Measurements from ENCODE around the gene DCDC1.

The DCDC1 gene

GRCh38 chr11:30938171-30938570, 431.4 kb downstream of the DCDC1 start:
- H3K9ac ChIP-seq (ENCODE audit: low read depth in 1 of 2, low read length in 2 of 2): no peak overlapping the region

GRCh38 chr11:30936491-30936890, 433.0 kb downstream of the DCDC1 start:
- H3K36me3 ChIP-seq (ENCODE audit: control insufficient read depth in 2 of 2, insufficient read depth in 2 of 2, low read length in 2 of 2): no peaks in the 10 kb centered on the region
- no peak overlapping the region for H3K9ac ChIP-seq (ENCODE audit: low read depth in 1 of 2, low read length in 2 of 2)
- no peak overlapping the region for H3K4me3 ChIP-seq (ENCODE audit: low read length in 2 of 2)
- no peak overlapping the region for H3K27ac ChIP-seq (ENCODE audit: low read depth in 2 of 2, low read length in 2 of 2)
- no peaks in the 10 kb centered on the region for H3K27me3 ChIP-seq (ENCODE audit: control insufficient read depth in 2 of 2, insufficient read depth in 2 of 2, low read length in 2 of 2)
- no peaks in the 10 kb centered on the region for H3K9me3 ChIP-seq (ENCODE audit: control insufficient read depth in 2 of 2, low read length in 2 of 2)
- H3K4me1 ChIP-seq (ENCODE audit: control insufficient read depth in 2 of 2, insufficient read depth in 2 of 2, low read length in 2 of 2): no peaks in the 10 kb centered on the region

More at GRCh38 chr11:30938171-30938570, 431.4 kb downstream of the DCDC1 start:
- Histone ChIP-seq H3K36me3 (ENCODE audit: control insufficient read depth in 2 of 2, insufficient read depth in 2 of 2, low read length in 2 of 2) (no peaks in the 10 kb centered on the region), H3K4me1 (ENCODE audit: control insufficient read depth in 2 of 2, insufficient read depth in 2 of 2, low read length in 2 of 2) (no peaks in the 10 kb centered on the region), H3K27me3 (ENCODE audit: control insufficient read depth in 2 of 2, insufficient read depth in 2 of 2, low read length in 2 of 2) (no peaks in the 10 kb centered on the region), H3K4me3 (ENCODE audit: low read length in 2 of 2) (no peak overlapping the region), H3K9me3 (ENCODE audit: control insufficient read depth in 2 of 2, low read length in 2 of 2) (no peaks in the 10 kb centered on the region), H3K27ac (ENCODE audit: low read depth in 2 of 2, low read length in 2 of 2) (no peak overlapping the region)

DNA sequence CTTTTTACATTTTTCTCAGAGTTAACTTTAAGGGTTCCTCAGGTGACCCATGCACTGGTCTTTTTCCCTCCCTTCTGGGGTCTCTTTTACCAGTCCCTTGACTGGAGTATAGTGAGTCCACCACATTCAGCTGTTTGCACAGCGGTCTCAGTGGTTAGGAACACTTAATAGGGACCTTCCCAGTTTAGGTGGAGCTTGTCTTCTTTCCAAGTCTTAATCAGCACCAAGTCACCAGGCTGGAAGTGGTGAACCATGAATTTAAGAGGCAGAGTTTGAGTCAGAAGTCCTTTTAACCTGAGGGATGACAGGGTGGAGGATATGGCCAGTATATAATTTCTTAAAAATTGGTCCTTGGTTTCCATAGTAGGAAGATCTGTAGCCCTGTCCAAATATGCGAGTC, 433.7 kb downstream of the DCDC1 start:
- no peak overlapping the region for H3K27ac ChIP-seq (ENCODE audit: low read depth in 2 of 2, low read length in 2 of 2)
- H3K36me3 ChIP-seq (ENCODE audit: control insufficient read depth in 2 of 2, insufficient read depth in 2 of 2, low read length in 2 of 2): no peaks in the 10 kb centered on the region
- H3K9me3 ChIP-seq (ENCODE audit: control insufficient read depth in 2 of 2, low read length in 2 of 2): no peaks in the 10 kb centered on the region
- H3K4me1 ChIP-seq (ENCODE audit: control insufficient read depth in 2 of 2, insufficient read depth in 2 of 2, low read length in 2 of 2): no peaks in the 10 kb centered on the region
- no peak overlapping the region for H3K4me3 ChIP-seq (ENCODE audit: low read length in 2 of 2)
- no peak overlapping the region for H3K9ac ChIP-seq (ENCODE audit: low read depth in 1 of 2, low read length in 2 of 2)
- H3K27me3 ChIP-seq (ENCODE audit: control insufficient read depth in 2 of 2, insufficient read depth in 2 of 2, low read length in 2 of 2): no peaks in the 10 kb centered on the region

DNA sequence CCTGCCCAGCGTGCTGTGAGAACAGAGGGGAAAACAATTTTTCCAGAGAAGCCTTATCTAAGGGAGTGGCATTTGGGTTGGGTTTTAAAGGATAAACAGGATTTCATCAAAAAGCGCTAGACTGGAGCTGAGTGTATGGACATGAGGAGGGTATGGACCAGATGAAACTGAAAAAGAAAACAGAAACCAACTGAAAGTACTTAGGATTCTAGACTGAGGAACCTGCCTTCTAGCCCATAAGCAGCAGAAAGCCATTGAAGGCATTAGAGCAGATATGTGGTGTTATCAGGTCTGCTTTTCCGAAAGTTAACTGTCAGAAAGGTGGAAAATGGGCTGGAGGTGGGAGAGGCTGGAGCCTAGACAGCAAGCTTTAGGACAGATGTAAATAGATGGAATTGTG, 443.4 kb downstream of the DCDC1 start:
- no peaks in the 10 kb centered on the region for H3K27me3 ChIP-seq (ENCODE audit: control insufficient read depth in 2 of 2, insufficient read depth in 2 of 2, low read length in 2 of 2)
- H3K36me3 ChIP-seq (ENCODE audit: control insufficient read depth in 2 of 2, insufficient read depth in 2 of 2, low read length in 2 of 2): no peaks in the 10 kb centered on the region
- no peaks in the 10 kb centered on the region for H3K4me1 ChIP-seq (ENCODE audit: control insufficient read depth in 2 of 2, insufficient read depth in 2 of 2, low read length in 2 of 2)
- no peak overlapping the region for H3K9ac ChIP-seq (ENCODE audit: low read depth in 1 of 2, low read length in 2 of 2)
- no peaks in the 10 kb centered on the region for H3K9me3 ChIP-seq (ENCODE audit: control insufficient read depth in 2 of 2, low read length in 2 of 2)
- no peak overlapping the region for H3K4me3 ChIP-seq (ENCODE audit: low read length in 2 of 2)
- no peak overlapping the region for H3K27ac ChIP-seq (ENCODE audit: low read depth in 2 of 2, low read length in 2 of 2)

DNA sequence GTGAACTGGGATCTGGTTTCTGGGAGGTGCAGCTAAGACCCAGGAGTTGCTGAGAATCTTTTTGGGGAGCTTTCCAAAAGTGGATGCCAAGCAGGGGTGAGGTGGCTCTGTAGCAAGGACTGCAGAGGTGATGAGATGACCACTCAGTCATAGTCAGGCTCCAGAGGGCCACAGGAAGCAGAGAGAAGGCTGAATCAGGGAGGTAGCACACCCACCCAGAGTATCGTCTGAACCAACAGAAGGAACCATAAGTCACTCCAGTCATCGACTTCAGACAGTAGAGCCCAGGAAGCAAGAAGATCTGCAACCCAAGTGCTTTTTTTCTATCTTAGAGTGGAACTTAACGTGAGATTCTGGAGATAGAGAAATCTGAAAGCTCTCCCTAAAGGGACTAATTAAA, 447.7 kb downstream of the DCDC1 start:
- H3K9ac ChIP-seq (ENCODE audit: low read depth in 1 of 2, low read length in 2 of 2): no peak overlapping the region
- no peaks in the 10 kb centered on the region for H3K36me3 ChIP-seq (ENCODE audit: control insufficient read depth in 2 of 2, insufficient read depth in 2 of 2, low read length in 2 of 2)
- no peaks in the 10 kb centered on the region for H3K9me3 ChIP-seq (ENCODE audit: control insufficient read depth in 2 of 2, low read length in 2 of 2)
- H3K27me3 ChIP-seq (ENCODE audit: control insufficient read depth in 2 of 2, insufficient read depth in 2 of 2, low read length in 2 of 2): no peaks in the 10 kb centered on the region
- no peak overlapping the region for H3K27ac ChIP-seq (ENCODE audit: low read depth in 2 of 2, low read length in 2 of 2)
- no peaks in the 10 kb centered on the region for H3K4me1 ChIP-seq (ENCODE audit: control insufficient read depth in 2 of 2, insufficient read depth in 2 of 2, low read length in 2 of 2)
- no peak overlapping the region for H3K4me3 ChIP-seq (ENCODE audit: low read length in 2 of 2)

DNA sequence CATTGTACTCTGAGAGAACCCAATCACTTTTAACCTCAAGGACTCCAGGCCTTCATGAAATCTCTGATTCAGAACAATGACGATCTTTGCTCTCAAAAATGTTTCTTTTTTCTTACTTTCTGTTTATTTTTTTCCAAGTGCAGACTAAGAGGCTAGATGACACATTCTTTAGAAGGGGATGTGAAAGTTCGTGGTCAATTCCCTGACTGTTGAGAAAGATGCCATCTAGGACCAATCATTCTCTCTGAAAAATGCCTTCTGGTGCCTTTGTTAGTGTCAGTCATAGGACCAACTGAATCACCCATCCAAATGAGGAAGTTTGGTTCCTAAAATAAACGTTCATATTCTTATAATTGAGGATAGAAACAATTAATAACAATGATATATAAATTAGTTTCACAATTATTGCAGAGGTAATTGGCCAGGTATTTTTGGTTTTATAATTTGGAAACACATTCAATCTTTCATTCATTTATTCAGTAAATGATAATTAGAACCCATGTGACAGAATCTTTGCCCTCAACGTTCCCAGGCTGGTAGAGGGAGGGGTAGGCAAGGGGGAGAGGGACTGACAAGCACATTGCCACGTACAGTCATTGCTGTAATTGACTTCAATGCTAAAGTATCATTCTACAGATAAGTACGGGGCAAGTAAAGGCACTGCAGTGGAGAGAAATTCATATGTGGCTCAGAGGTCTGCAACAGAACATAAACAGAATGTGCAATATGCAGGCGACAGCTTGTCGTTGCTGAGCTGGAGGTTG, 450.0 kb downstream of the DCDC1 start:
- Histone ChIP-seq H3K4me1 (ENCODE audit: control insufficient read depth in 2 of 2, insufficient read depth in 2 of 2, low read length in 2 of 2) (no peaks in the 10 kb centered on the region), H3K9me3 (ENCODE audit: control insufficient read depth in 2 of 2, low read length in 2 of 2) (no peaks in the 10 kb centered on the region), H3K27ac (ENCODE audit: low read depth in 2 of 2, low read length in 2 of 2) (no peak overlapping the region), H3K36me3 (ENCODE audit: control insufficient read depth in 2 of 2, insufficient read depth in 2 of 2, low read length in 2 of 2) (no peaks in the 10 kb centered on the region), H3K4me3 (ENCODE audit: low read length in 2 of 2) (no peak overlapping the region), H3K27me3 (ENCODE audit: control insufficient read depth in 2 of 2, insufficient read depth in 2 of 2, low read length in 2 of 2) (no peaks in the 10 kb centered on the region), H3K9ac (ENCODE audit: low read depth in 1 of 2, low read length in 2 of 2) (no peak overlapping the region)

- no peaks in the 10 kb centered on the region for H3K27me3 ChIP-seq (ENCODE audit: control insufficient read depth in 2 of 2, insufficient read depth in 2 of 2, low read length in 2 of 2)
- H3K9me3 ChIP-seq (ENCODE audit: control insufficient read depth in 2 of 2, low read length in 2 of 2): no peaks in the 10 kb centered on the region
- no peaks in the 10 kb centered on the region for H3K36me3 ChIP-seq (ENCODE audit: control insufficient read depth in 2 of 2, insufficient read depth in 2 of 2, low read length in 2 of 2)
- H3K27ac ChIP-seq (ENCODE audit: low read depth in 2 of 2, low read length in 2 of 2): no peak overlapping the region
- no peaks in the 10 kb centered on the region for H3K4me1 ChIP-seq (ENCODE audit: control insufficient read depth in 2 of 2, insufficient read depth in 2 of 2, low read length in 2 of 2)
- H3K4me3 ChIP-seq (ENCODE audit: low read length in 2 of 2): no peak overlapping the region
- H3K9ac ChIP-seq (ENCODE audit: low read depth in 1 of 2, low read length in 2 of 2): no peak overlapping the region
These were observed 451.6 kb downstream of the DCDC1 start for GRCh38 chr11:30917859-30918478.

- H3K4me3 ChIP-seq (ENCODE audit: low read length in 2 of 2): no peak overlapping the region
- H3K27me3 ChIP-seq (ENCODE audit: control insufficient read depth in 2 of 2, insufficient read depth in 2 of 2, low read length in 2 of 2): no peaks in the 10 kb centered on the region
- no peak overlapping the region for H3K27ac ChIP-seq (ENCODE audit: low read depth in 2 of 2, low read length in 2 of 2)
- no peak overlapping the region for H3K9ac ChIP-seq (ENCODE audit: low read depth in 1 of 2, low read length in 2 of 2)
- no peaks in the 10 kb centered on the region for H3K4me1 ChIP-seq (ENCODE audit: control insufficient read depth in 2 of 2, insufficient read depth in 2 of 2, low read length in 2 of 2)
- no peaks in the 10 kb centered on the region for H3K9me3 ChIP-seq (ENCODE audit: control insufficient read depth in 2 of 2, low read length in 2 of 2)
- H3K36me3 ChIP-seq (ENCODE audit: control insufficient read depth in 2 of 2, insufficient read depth in 2 of 2, low read length in 2 of 2): no peaks in the 10 kb centered on the region
These were observed 452.3 kb downstream of the DCDC1 start for GRCh38 chr11:30917266-30917665.

DNA sequence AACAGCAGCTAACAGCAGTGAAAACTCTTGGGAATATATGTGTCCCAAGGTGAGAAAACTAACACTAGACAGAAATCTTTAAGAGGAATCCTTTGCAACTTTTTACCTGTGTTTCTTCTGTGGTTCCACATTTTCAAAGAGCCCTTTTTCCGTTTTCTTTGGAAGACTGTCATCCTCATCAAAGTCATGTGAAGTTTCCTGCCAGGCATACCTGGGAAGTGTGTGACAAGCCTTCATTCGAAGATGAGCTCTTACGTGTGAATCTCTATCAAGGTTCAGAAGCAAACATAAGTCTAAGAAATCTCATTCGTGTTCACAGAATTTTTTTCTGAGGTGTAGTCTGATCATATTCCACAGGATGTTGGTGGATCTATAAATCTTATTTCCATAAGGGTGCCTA, 452.8 kb downstream of the DCDC1 start:
- Histone ChIP-seq H3K27me3 (ENCODE audit: control insufficient read depth in 2 of 2, insufficient read depth in 2 of 2, low read length in 2 of 2) (no peaks in the 10 kb centered on the region), H3K27ac (ENCODE audit: low read depth in 2 of 2, low read length in 2 of 2) (no peak overlapping the region), H3K4me1 (ENCODE audit: control insufficient read depth in 2 of 2, insufficient read depth in 2 of 2, low read length in 2 of 2) (no peaks in the 10 kb centered on the region), H3K9me3 (ENCODE audit: control insufficient read depth in 2 of 2, low read length in 2 of 2) (no peaks in the 10 kb centered on the region), H3K36me3 (ENCODE audit: control insufficient read depth in 2 of 2, insufficient read depth in 2 of 2, low read length in 2 of 2) (no peaks in the 10 kb centered on the region), H3K9ac (ENCODE audit: low read depth in 1 of 2, low read length in 2 of 2) (no peak overlapping the region), H3K4me3 (ENCODE audit: low read length in 2 of 2) (no peak overlapping the region)

- Histone ChIP-seq H3K36me3 (ENCODE audit: control insufficient read depth in 2 of 2, insufficient read depth in 2 of 2, low read length in 2 of 2) (no peaks in the 10 kb centered on the region), H3K4me1 (ENCODE audit: control insufficient read depth in 2 of 2, insufficient read depth in 2 of 2, low read length in 2 of 2) (no peaks in the 10 kb centered on the region), H3K27me3 (ENCODE audit: control insufficient read depth in 2 of 2, insufficient read depth in 2 of 2, low read length in 2 of 2) (no peaks in the 10 kb centered on the region), H3K9me3 (ENCODE audit: control insufficient read depth in 2 of 2, low read length in 2 of 2) (no peaks in the 10 kb centered on the region), H3K9ac (ENCODE audit: low read depth in 1 of 2, low read length in 2 of 2) (no peak overlapping the region), H3K27ac (ENCODE audit: low read depth in 2 of 2, low read length in 2 of 2) (no peak overlapping the region), H3K4me3 (ENCODE audit: low read length in 2 of 2) (no peak overlapping the region)
These were observed 455.3 kb downstream of the DCDC1 start for GRCh38 chr11:30914143-30914762.
